Erythroblast (primary cell): ENCODE results near the gene MRGPRE.

Experiments used
- GATA1 ChIP-seq: IDR thresholded peaks from 2 replicates; pipeline ENCODE4 v1.6.1; 2011; ENCODE audit warnings: low read depth, mild to moderate bottlenecking, control low read depth, low read length, moderate library complexity
- POLR2A ChIP-seq: IDR thresholded peaks from 2 replicates; pipeline ENCODE4 v1.6.1; 2011; ENCODE audit warnings: mild to moderate bottlenecking, low read length

DNA sequence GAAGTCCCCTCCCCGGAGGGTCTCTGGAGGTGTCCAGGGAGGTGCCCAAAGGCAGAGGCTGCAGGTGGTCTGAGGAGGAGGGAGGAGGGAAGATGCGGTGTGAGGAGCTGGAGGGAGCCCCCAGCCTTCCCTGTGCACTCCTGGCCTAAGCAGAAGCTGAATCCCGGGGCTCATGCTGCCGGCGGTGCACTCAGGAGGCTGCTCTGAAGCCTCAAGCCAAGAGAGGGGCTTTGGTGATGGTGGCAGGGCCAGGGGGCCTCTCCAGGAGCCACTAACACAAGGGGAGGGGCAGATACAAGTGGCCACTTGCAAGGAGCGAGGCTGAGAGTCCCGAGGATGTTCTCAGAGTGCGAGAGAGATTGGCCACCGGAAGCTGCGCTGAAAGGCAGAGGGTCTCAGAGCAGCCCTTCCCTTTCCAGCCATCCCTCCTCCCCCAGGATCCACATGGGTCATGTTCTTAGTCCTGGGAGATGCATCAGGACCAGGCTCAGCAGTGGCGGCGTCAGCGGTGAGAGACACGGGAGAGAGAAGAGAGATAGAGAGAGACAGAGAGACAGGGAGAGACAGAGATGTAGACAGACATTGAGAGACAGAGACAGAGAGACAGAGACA lies 12.8 kb downstream of the MRGPRE start:
- TF ChIP-seq POLR2A (no peak), GATA1 (no peak)
